Activated naive CD8-positive, alpha-beta T cell treated with anti-CD3 and anti-CD28 coated beads, Interleukin-2, amount 50 U/mL, for 24 hours (primary cell): Measurements from ENCODE around the gene IFNE.
"Not testable (repeated sequence)": the region's sequence is repeated elsewhere in the genome, so short reads cannot be mapped to it uniquely, and the experiment has no call there.

Experiments
- ATAC-seq: fragments of 150-1000 bp; cut with Tn5 transposase; one replicate; pipeline ENCODE4 v1.10.0; 2021
- DNase-seq: peaks from one replicate; pipeline ENCODE4 v3.0.0; 2021
- H3K27ac Mint-ChIP-seq: one replicate; pipeline ENCODE4 v1.8.0; 2021; ENCODE audit warnings: mild to moderate bottlenecking, mixed read lengths
- H3K27me3 Mint-ChIP-seq: one replicate; pipeline ENCODE4 v1.8.0; 2021; ENCODE audit warnings: mixed read lengths
- H3K36me3 Mint-ChIP-seq: one replicate; pipeline ENCODE4 v1.8.0; 2021; ENCODE audit warnings: low read depth, mixed read lengths
- H3K4me1 Mint-ChIP-seq: one replicate; pipeline ENCODE4 v1.8.0; 2021; ENCODE audit warnings: mixed read lengths
- H3K4me3 Mint-ChIP-seq: one replicate; pipeline ENCODE4 v1.8.0; 2021; ENCODE audit warnings: mild to moderate bottlenecking, moderate library complexity, mixed read lengths
- H3K9me3 Mint-ChIP-seq: one replicate; pipeline ENCODE4 v1.8.0; 2021; ENCODE audit warnings: mixed read lengths

IFNE gene

GRCh38 chr9:21461377-21461776, 20.7 kb downstream of the IFNE start:
- no peak overlapping the region for H3K27ac Mint-ChIP-seq
- peaks cover 20% of the 10 kb centered on the region for H3K27me3 Mint-ChIP-seq
- H3K4me1 Mint-ChIP-seq, result no peaks in the 10 kb centered on the region
- H3K4me3 Mint-ChIP-seq, result no peak overlapping the region
- H3K9me3 Mint-ChIP-seq, result peaks cover 7% of the 10 kb centered on the region
- ATAC-seq (no peak), DNase-seq (no peak)
- no peaks in the 10 kb centered on the region for H3K36me3 Mint-ChIP-seq

DNA sequence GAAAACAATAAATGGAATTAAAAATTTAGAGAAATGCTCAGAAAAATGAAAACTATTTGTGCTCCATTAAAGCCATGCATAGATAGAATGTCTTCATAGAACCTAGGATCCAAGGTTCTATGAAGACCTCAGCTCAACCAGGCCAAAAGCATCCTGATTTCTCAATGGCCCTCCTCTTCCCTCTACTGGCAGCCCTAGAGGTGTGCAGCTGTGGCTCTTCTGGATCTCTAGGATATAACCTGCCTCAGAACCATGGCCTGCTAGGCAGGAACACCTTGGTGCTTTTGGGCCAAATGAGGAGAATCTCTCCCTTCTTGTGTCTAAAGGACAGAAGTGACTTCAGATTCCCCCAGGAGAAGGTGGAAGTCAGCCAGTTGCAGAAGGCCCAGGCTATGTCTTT, 26.8 kb downstream of the IFNE start:
- DNase-seq (peak; percentile 11), ATAC-seq (peak; percentile 66)
- no peak overlapping the region for H3K27ac Mint-ChIP-seq
- no peaks in the 10 kb centered on the region for H3K4me1 Mint-ChIP-seq
- no peak overlapping the region for H3K4me3 Mint-ChIP-seq
- peaks cover 20% of the 10 kb centered on the region for H3K27me3 Mint-ChIP-seq
- H3K9me3 Mint-ChIP-seq, result no peaks in the 10 kb centered on the region
- no peaks in the 10 kb centered on the region for H3K36me3 Mint-ChIP-seq

- Mint-ChIP-seq H3K4me3 (no peak overlapping the region), H3K27ac (no peak overlapping the region), H3K4me1 (no peaks in the 10 kb centered on the region), H3K36me3 (no peaks in the 10 kb centered on the region), H3K9me3 (no peaks in the 10 kb centered on the region), H3K27me3 (peaks cover 20% of the 10 kb centered on the region)
- no peak for ATAC-seq
- no peak for DNase-seq
These were observed 28.0 kb downstream of the IFNE start for GRCh38 chr9:21454149-21454548.

DNA sequence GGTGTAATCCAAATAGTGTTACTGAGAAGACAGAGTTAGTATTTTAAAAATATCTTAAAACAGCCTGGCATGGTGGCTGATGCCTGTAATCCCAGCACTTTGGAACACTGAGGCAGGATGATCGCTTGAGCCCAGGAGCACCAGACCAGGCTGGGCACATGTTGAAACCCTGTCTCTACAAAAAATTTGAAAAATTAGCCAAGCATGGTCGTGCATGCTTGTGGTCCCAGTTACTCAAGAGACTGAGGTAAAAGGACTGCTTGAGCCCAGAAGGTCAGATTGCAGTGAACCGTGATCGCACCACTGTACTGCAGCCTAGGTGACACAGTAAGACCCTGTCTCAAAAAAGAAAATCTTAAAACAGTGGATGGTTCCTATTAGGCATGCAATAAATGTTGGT, 29.4 kb downstream of the IFNE start:
- Mint-ChIP-seq H3K4me3 (no peak overlapping the region), H3K27ac (no peak overlapping the region), H3K36me3 (no peaks in the 10 kb centered on the region), H3K9me3 (no peaks in the 10 kb centered on the region), H3K4me1 (peaks cover under 1% of the 10 kb centered on the region), H3K27me3 (peaks cover 13% of the 10 kb centered on the region)
- DNase-seq (no peak), ATAC-seq (no peak)

DNA sequence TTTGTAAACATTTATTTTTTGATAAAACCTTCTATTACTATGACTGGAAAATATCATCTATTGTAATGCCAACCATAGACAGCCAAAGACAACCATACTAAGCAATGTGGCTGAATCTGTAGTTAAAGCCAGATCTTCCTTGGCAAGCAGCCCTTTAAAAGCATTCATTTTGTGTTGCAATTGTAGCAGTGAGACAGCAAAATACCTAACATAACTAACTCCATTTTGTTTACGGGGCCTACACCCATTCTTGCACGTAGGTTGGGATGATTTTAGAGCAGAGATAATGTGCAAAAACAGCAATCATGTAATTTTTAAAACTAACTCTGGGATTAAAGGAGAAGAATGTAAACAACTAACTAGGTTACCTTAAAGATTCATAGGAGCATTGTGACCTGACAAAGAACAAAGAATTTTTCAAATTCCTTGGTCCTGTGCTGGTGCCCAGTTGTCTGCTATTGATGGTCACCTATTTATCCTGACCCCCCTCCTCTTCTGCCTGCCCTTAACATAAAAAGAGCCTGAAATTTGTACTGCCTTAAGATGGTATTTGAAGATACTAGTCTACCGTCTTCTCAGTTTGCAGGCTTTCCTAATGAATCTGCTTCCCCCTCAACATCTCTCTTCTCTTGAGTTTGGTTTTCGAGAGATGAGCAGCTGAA, 31.2 kb downstream of the IFNE start:
- Mint-ChIP-seq H3K4me1 (peaks cover 2% of the 10 kb centered on the region), H3K9me3 (no peaks in the 10 kb centered on the region), H3K4me3 (no peak overlapping the region), H3K27ac (no peak overlapping the region), H3K27me3 (peaks cover 12% of the 10 kb centered on the region), H3K36me3 (no peaks in the 10 kb centered on the region)
- ATAC-seq, result no peak
- no peak for DNase-seq

DNA sequence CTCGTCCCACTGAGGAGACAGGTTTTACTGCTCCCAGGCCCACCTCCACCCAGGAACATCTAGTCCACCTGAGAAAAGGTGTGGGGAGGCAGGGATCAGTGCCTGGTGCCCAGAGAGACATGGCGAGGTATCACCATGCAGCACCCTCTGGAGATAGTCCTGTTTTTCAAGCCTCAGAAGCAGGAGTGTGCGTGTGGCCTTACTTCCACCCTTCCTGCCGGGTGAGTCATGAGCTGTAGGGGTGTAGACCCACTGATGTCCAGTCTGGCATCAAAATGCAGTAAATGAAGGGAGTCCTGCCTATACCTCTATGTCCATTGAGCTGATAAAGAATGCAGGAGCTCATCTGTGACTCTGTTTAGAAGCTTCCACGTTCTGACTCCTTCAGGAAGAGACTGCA, 32.8 kb downstream of the IFNE start:
- not testable (repeated sequence) for ATAC-seq, H3K4me3 Mint-ChIP-seq, DNase-seq, H3K27me3 Mint-ChIP-seq, H3K9me3 Mint-ChIP-seq, H3K36me3 Mint-ChIP-seq, H3K4me1 Mint-ChIP-seq, H3K27ac Mint-ChIP-seq

DNA sequence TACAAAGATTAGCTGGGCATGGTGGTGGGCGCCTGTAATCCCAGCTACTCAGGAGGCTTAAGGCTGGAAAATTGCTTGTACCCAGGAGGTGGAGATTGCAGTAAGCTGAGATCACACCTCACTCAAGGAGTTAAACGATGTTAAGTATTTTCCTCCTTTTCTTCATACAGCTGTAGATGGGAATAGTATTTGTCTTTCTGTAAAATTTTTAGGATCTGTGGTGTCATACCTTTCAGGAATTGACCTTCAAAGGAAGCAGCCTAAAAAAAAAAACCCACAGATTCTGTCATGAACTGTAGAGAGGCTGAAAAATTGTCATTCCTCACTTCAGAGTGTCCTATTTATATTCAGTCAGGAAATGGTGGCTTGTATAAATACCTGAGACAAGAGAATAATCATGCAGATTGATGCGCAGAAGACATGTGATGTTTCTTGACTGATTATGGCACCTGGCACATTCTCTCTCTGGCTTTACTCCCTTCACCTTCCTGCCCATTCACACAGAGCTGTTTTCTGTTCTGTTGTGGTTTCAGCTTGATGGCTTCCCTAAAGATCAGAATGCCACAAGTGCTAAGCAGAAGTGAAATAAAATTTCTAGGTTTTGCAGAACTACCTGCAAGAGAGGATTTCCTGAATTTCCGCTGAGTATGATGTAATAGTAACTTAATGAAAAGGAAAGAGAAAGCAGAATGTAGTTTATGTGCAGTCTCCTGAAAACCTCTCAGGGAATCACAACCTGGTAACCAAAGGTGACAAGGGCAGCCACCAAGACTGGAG, 38.1 kb downstream of the IFNE start:
- H3K4me3 Mint-ChIP-seq, result peak overlapping the region; percentile 26
- no peaks in the 10 kb centered on the region for H3K9me3 Mint-ChIP-seq
- H3K4me1 Mint-ChIP-seq, result peaks cover 14% of the 10 kb centered on the region
- H3K27ac Mint-ChIP-seq, result no peak overlapping the region
- no peaks in the 10 kb centered on the region for H3K36me3 Mint-ChIP-seq
- DNase-seq (no peak), ATAC-seq (peak; percentile 46)
- H3K27me3 Mint-ChIP-seq, result peaks cover 5% of the 10 kb centered on the region

DNA sequence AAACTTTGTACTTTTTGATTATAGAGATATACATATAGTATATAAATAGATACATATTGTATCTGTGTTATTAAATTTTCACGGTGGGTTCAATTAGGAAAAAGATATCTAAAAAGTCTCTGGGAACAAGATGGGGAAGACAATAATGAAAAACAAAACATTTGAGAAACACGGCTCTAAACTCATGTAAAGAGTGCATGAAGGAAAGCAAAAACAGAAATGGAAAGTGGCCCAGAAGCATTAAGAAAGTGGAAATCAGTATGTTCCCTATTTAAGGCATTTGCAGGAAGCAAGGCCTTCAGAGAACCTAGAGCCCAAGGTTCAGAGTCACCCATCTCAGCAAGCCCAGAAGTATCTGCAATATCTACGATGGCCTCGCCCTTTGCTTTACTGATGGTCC, 42.0 kb downstream of the IFNE start, which contains the start of gene IFNA1:
Gene IFNA1 (plus strand): TSS at position 301 of the 400 bp plus-strand sequence. CDS start 69 bp downstream, at position 370.
- Mint-ChIP-seq H3K36me3 (no peaks in the 10 kb centered on the region), H3K4me1 (peaks cover 12% of the 10 kb centered on the region), H3K4me3 (no peak within 1 kb of the TSS), H3K9me3 (no peaks in the 10 kb centered on the region), H3K27me3 (peaks cover 15% of the 10 kb centered on the region), H3K27ac (no peak within 1 kb of the TSS)
- ATAC-seq, result no peak
- no peak for DNase-seq

GRCh38 chr9:21435015-21435383, 47.1 kb downstream of the IFNE start:
- not testable (repeated sequence) for H3K4me3 Mint-ChIP-seq, H3K9me3 Mint-ChIP-seq, ATAC-seq, H3K27ac Mint-ChIP-seq, H3K36me3 Mint-ChIP-seq, DNase-seq, H3K4me1 Mint-ChIP-seq
- peaks cover 24% of the 10 kb centered on the region for H3K27me3 Mint-ChIP-seq

DNA sequence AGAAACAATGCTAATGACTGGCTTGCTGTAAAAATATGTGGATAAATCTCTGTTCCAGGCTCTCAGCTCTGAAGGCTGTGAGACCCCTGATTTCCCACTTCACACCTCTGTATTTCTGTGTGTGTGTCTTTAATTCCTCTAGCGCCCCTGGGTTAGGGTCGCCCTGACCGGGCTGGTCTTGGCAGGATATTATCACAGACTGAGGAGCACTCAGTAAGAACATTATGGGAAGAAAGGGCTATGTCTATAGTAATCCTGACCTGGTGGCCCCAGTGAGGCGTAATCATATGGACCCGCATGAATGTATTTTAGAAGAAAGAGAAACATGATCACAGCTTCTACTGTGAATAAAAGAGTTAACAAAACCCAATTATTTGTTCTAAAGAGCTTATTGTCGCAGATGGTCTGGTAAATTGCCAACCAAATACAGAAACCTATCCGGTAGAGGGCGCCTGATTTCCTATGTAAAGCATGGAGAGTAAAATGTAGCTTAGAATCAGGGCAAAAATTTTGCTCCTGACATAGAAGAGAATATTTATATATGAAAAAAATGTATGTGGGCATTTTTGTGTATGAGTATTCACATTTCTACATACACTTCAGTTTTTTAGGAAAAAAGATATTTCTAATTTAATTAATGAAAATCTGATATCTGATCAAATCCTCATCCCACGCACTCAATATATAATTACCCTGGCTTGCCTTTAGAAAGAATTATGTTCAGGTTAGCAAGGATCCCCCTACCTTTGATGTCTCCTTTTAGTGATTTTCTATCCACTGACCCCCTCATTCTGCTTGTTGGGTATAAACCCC, 47.7 kb downstream of the IFNE start:
- ATAC-seq, result no peak
- H3K9me3 Mint-ChIP-seq, result no peaks in the 10 kb centered on the region

DNA sequence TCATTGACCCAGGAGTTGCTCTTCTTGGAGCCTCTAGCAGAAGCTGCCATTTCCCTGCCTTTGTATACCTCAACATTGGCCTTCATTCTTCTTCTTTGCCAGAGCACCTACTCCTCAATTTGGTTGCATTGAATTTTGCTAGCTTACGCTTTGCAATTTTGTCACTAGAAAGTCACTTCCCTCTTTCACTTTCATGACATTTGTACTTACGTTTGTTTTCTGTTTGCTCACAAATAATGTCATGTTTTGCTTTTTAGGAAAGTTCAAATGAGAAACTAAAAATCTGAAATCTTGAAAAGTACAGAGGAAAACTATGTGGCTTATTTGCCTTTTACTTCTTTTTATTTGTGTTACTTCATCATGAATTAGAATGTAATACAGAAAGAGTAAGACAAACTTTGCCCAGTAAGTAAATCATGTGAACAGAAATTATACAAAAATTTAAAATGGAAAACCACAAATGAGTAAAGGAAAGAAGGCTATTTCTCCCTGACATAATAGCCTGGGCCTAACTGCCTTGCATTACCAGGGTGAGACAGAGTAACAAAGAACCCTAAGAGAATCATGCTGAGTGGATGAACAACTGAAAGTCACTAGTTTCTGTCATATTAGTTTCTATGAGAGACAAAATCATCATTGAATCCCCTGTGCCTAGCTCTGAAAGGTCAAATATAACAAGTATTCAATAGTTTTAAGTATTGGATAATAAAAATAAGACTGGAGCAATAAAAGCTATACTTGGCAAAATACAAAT, 49.3 kb downstream of the IFNE start:
- H3K27me3 Mint-ChIP-seq, result peaks cover 30% of the 10 kb centered on the region

More for the DNA sequence above, 47.7 kb downstream of the IFNE start:
- Mint-ChIP-seq H3K4me1 (no peaks in the 10 kb centered on the region), H3K27me3 (peaks cover 24% of the 10 kb centered on the region), H3K27ac (no peak overlapping the region), H3K36me3 (no peaks in the 10 kb centered on the region), H3K4me3 (no peak overlapping the region)
- peak; percentile 45 for DNase-seq

More for the DNA sequence above, 49.3 kb downstream of the IFNE start:
- DNase-seq (no peak), ATAC-seq (no peak)
- Mint-ChIP-seq H3K27ac (no peak overlapping the region), H3K4me3 (no peak overlapping the region), H3K36me3 (no peaks in the 10 kb centered on the region), H3K4me1 (no peaks in the 10 kb centered on the region), H3K9me3 (no peaks in the 10 kb centered on the region)
